CD4-positive, alpha-beta T cell (primary cell): ENCODE results near the gene SPANXD. TPM values are rescaled to one million over a fixed set of nuclear protein-coding genes. Genes with fewer than 3 reads are reported as not detected.

ENCODE experiments used
- ATAC-seq: fragments of 200-7000 bp; cut with Tn5 transposase; one replicate; pipeline ENCODE4 v1.10.0; 2022; ENCODE audit warnings: mild to moderate bottlenecking; ENCODE audit not compliant: poor library complexity
- CTCF ChIA-PET: fragments of 350-600 bp; sonication (Branson Sonifier 250); formaldehyde crosslinking; loops from one replicate; lab custom pipeline; 2021; ENCODE audit warnings: antibody characterized with exemption, inconsistent platforms; lab: Charles Lee
- POLR2A ChIA-PET: fragments of 350-600 bp; sonication (Branson Sonifier 250); formaldehyde crosslinking; loops from one replicate; lab custom pipeline; 2021; ENCODE audit warnings: antibody characterized with exemption, inconsistent platforms; lab: Charles Lee
- DNase-seq, 14 experiments: peaks; one replicate each; pipeline ENCODE4 v3.0.0-alpha.2; 2013 to 2020; ENCODE audit warnings: mixed read lengths in 2 of 14
- H3K27ac ChIP-seq, 2 donors: one replicate each; pipeline versions ENCODE4 v1.5.1 to v1.7.0; 2013; ENCODE audit warnings: low read length in 2 of 2, low read depth in 1 of 2, mild to moderate bottlenecking in 1 of 2
- H3K27me3 ChIP-seq, 2 experiments: 1 replicate in 1 of 2; 2 replicates in 1 of 2; pipeline versions ENCODE4 v1.6.1 to v1.7.0; 2013; ENCODE audit warnings: low read length in 2 of 2, control low read depth in 1 of 2, mild to moderate bottlenecking in 1 of 2, moderate library complexity in 1 of 2; ENCODE audit not compliant: insufficient read depth in 2 of 2, control insufficient read depth in 1 of 2
- H3K36me3 ChIP-seq: one replicate; pipeline ENCODE4 v1.6.1; 2013; ENCODE audit warnings: low read length, control low read depth; ENCODE audit not compliant: insufficient read depth
- H3K4me1 ChIP-seq: one replicate; pipeline ENCODE4 v1.6.1; 2013; ENCODE audit warnings: low read length, control low read depth; ENCODE audit not compliant: insufficient read depth
- H3K4me3 ChIP-seq: one replicate; pipeline ENCODE4 v1.5.1; 2013; ENCODE audit warnings: mild to moderate bottlenecking, low read length, moderate library complexity
- H3K9me3 ChIP-seq, 2 experiments: 1 replicate in 1 of 2; 2 replicates in 1 of 2; pipeline versions ENCODE4 v1.6.1 to v1.7.0; 2013; ENCODE audit warnings: low read length in 2 of 2, mild to moderate bottlenecking in 2 of 2, control low read depth in 1 of 2, moderate library complexity in 1 of 2; ENCODE audit not compliant: control insufficient read depth in 1 of 2, insufficient read depth in 1 of 2
- H3K27ac Mint-ChIP-seq: one replicate; pipeline ENCODE4 v1.8.0; 2020; ENCODE audit warnings: mixed read lengths
- H3K27me3 Mint-ChIP-seq: one replicate; pipeline ENCODE4 v1.8.0; 2021; ENCODE audit warnings: mixed read lengths
- H3K36me3 Mint-ChIP-seq: one replicate; pipeline ENCODE4 v1.8.0; 2021; ENCODE audit warnings: low read depth, mixed read lengths
- H3K4me1 Mint-ChIP-seq: one replicate; pipeline ENCODE4 v1.8.0; 2021; ENCODE audit warnings: low read depth, mixed read lengths
- H3K4me3 Mint-ChIP-seq: one replicate; pipeline ENCODE4 v1.8.0; 2020; ENCODE audit warnings: mild to moderate bottlenecking, mixed read lengths
- H3K9me3 Mint-ChIP-seq: one replicate; pipeline ENCODE4 v1.8.0; 2020; ENCODE audit warnings: mixed read lengths
- CTCF ChIP-seq: fragments of 200-600 bp; IDR thresholded peaks from one replicate; pipeline ENCODE4 v1.8.0; 2022; ENCODE audit warnings: antibody characterized with exemption, mild to moderate bottlenecking
- intact Hi-C, 2 experiments: fragments of 100-400 bp; cut with DNase I in 1 of 2; cut with micrococcal nuclease in 1 of 2; formaldehyde crosslinking; loops; one replicate each; pipeline versions ENCODE4 v1.15.1 to v1.9.0; 2023 to 2025; cut with DNase I, micrococcal nuclease
- total RNA-seq, 174 experiments: library from RNA in 2 of 174; stranded (reverse) in 2 of 174; gene quantifications; one replicate each; pipeline ENCODE4 v1.2.3 and lab custom pipeline; 2021 to 2026

SPANXD gene
- total RNA-seq, 2 experiments from 2014 or later: not detected

GRCh38 chrX:141652286-141652685, 46.3 kb downstream of the SPANXD start:
- no peak overlapping the region for H3K4me3 Mint-ChIP-seq
- Histone ChIP-seq H3K4me1 (no peaks in the 10 kb centered on the region), H3K27ac (no peak overlapping the region), H3K27me3 (no peaks in the 10 kb centered on the region), H3K36me3 (no peaks in the 10 kb centered on the region), H3K9me3 (no peaks in the 10 kb centered on the region), H3K4me3 (no peak overlapping the region)
- peaks cover 4% of the 10 kb centered on the region for H3K9me3 Mint-ChIP-seq
- ATAC-seq: no peak
- no peaks in the 10 kb centered on the region for H3K4me1 Mint-ChIP-seq
- DNase-seq: no peak
- POLR2A ChIA-PET: no interaction called here
- CTCF ChIA-PET: no interaction called here
- H3K27ac Mint-ChIP-seq: no peak overlapping the region
- H3K27me3 Mint-ChIP-seq: no peaks in the 10 kb centered on the region
- H3K36me3 Mint-ChIP-seq: no peaks in the 10 kb centered on the region
- no peak for TF ChIP-seq CTCF
- intact Hi-C loops: no loop called here

Other genes starting within 250 kb of the SPANXD start
- gene SPANXA1, start 114.0 kb downstream of the SPANXD start, total RNA-seq: not detected
- gene SPANXA2, start 109.0 kb downstream of the SPANXD start, total RNA-seq: not detected
- not detected for gene MAGEC3, start 139.6 kb upstream of the SPANXD start, total RNA-seq
- gene MAGEC1, start 205.2 kb upstream of the SPANXD start, total RNA-seq: not detected